ENCODE measurements around the gene CACFD1. TPM values are rescaled to one million over a fixed set of nuclear protein-coding genes. Genes with fewer than 3 reads are reported as not detected.

CACFD1 gene
- total and polyA plus RNA-seq, 2 experiments from 2014 or later = 5.8 to 18.2 TPM

DNA sequence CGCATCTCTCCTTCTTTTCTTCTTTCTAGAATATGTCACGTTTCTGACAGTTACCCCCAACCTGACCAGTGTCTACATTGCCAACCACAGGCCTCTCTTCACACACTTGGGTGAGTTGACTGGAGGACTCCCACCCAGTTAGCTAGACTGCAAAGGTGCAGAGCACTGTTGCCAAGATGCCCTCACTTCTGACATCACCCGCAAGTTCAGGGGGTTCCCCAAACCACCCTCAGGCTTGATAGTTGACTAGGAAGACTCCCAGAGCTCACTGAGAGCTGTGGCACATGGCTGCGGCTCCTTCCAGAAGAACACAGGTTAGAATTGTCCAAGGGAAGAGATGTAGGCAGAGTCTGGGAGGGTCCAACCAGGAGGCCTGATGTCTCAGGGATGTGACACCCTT is 20.4 kb upstream of the CACFD1 start:
- Histone ChIP-seq H3F3A (replicated peaks; ENCODE audit: low read depth) (no peaks in the 10 kb centered on the region), H3K27me3 (ENCODE audit: insufficient read depth) (no peaks in the 10 kb centered on the region), H3K9me2 (ENCODE audit: insufficient read depth) (no peaks in the 10 kb centered on the region), H2AFZ (no peak overlapping the region), H3K4me2 (no peak overlapping the region), H3K27ac (ENCODE audit: low read depth) (no peak overlapping the region), H3K4me1 (ENCODE audit: insufficient read depth) (no peaks in the 10 kb centered on the region), H3K36me3 (ENCODE audit: insufficient read depth) (no peaks in the 10 kb centered on the region), H4K20me1 (replicated peaks; ENCODE audit: insufficient read depth) (no peaks in the 10 kb centered on the region), H3K79me2 (replicated peaks; ENCODE audit: insufficient read depth) (no peaks in the 10 kb centered on the region), H3K4me3 (no peak overlapping the region)
- no peaks in the 10 kb centered on the region for H3K4me1 Mint-ChIP-seq
- no peaks in the 10 kb centered on the region; the same call in 2 of the 3 replicates for H3K9me3 Mint-ChIP-seq
- peaks cover 6% of the 10 kb centered on the region for H3K27me3 Mint-ChIP-seq (ENCODE audit: insufficient read depth, low read depth, poor library complexity)
- no peak overlapping the region for H3K27ac Mint-ChIP-seq
- H3K4me3 Mint-ChIP-seq = no peak overlapping the region
- DNase-seq (ENCODE audit: low spot score) = no peak
- TF ChIP-seq POLR2AphosphoS5 (IDR thresholded peaks at IDR 0.05; ENCODE audit: low read depth) (no peak), STAT1 (IDR thresholded peaks at IDR 0.05; ENCODE audit: unreplicated experiment) (no peak), REST (IDR thresholded peaks at IDR 0.05; ENCODE audit: unreplicated experiment) (no peak), EZH2 (IDR thresholded peaks at IDR 0.05; ENCODE audit: low read depth, unreplicated experiment) (no peak), NANOG (IDR thresholded peaks at IDR 0.05; ENCODE audit: borderline replicate concordance) (no peak), ZNF114 (CRISPR knock-in tag; IDR thresholded peaks at IDR 0.05) (no peak), EZH2phosphoT487 (IDR thresholded peaks at IDR 0.05; ENCODE audit: unreplicated experiment) (no peak), ZNF331 (CRISPR knock-in tag; IDR thresholded peaks at IDR 0.05; ENCODE audit: low read depth) (no peak)
- TF ChIP-seq, protein P1, sequence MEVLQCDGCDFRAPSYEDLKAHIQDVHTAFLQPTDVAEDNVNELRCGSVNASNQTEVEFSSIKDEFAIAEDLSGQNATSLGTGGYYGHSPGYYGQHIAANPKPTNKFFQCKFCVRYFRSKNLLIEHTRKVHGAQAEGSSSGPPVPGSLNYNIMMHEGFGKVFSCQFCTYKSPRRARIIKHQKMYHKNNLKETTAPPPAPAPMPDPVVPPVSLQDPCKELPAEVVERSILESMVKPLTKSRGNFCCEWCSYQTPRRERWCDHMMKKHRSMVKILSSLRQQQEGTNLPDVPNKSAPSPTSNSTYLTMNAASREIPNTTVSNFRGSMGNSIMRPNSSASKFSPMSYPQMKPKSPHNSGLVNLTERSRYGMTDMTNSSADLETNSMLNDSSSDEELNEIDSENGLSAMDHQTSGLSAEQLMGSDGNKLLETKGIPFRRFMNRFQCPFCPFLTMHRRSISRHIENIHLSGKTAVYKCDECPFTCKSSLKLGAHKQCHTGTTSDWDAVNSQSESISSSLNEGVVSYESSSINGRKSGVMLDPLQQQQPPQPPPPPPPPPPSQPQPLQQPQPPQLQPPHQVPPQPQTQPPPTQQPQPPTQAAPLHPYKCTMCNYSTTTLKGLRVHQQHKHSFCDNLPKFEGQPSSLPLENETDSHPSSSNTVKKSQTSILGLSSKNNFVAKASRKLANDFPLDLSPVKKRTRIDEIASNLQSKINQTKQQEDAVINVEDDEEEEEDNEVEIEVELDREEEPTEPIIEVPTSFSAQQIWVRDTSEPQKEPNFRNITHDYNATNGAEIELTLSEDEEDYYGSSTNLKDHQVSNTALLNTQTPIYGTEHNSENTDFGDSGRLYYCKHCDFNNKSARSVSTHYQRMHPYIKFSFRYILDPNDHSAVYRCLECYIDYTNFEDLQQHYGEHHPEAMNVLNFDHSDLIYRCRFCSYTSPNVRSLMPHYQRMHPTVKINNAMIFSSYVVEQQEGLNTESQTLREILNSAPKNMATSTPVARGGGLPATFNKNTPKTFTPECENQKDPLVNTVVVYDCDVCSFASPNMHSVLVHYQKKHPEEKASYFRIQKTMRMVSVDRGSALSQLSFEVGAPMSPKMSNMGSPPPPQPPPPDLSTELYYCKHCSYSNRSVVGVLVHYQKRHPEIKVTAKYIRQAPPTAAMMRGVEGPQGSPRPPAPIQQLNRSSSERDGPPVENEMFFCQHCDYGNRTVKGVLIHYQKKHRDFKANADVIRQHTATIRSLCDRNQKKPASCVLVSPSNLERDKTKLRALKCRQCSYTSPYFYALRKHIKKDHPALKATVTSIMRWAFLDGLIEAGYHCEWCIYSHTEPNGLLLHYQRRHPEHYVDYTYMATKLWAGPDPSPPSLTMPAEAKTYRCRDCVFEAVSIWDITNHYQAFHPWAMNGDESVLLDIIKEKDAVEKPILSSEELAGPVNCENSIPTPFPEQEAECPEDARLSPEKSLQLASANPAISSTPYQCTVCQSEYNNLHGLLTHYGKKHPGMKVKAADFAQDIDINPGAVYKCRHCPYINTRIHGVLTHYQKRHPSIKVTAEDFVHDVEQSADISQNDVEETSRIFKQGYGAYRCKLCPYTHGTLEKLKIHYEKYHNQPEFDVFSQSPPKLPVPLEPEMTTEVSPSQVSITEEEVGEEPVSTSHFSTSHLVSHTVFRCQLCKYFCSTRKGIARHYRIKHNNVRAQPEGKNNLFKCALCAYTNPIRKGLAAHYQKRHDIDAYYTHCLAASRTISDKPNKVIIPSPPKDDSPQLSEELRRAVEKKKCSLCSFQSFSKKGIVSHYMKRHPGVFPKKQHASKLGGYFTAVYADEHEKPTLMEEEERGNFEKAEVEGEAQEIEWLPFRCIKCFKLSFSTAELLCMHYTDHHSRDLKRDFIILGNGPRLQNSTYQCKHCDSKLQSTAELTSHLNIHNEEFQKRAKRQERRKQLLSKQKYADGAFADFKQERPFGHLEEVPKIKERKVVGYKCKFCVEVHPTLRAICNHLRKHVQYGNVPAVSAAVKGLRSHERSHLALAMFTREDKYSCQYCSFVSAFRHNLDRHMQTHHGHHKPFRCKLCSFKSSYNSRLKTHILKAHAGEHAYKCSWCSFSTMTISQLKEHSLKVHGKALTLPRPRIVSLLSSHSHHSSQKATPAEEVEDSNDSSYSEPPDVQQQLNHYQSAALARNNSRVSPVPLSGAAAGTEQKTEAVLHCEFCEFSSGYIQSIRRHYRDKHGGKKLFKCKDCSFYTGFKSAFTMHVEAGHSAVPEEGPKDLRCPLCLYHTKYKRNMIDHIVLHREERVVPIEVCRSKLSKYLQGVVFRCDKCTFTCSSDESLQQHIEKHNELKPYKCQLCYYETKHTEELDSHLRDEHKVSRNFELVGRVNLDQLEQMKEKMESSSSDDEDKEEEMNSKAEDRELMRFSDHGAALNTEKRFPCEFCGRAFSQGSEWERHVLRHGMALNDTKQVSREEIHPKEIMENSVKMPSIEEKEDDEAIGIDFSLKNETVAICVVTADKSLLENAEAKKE (CRISPR knock-in tag; IDR thresholded peaks at IDR 0.05) = no peak
- TF ChIP-seq, protein P2, sequence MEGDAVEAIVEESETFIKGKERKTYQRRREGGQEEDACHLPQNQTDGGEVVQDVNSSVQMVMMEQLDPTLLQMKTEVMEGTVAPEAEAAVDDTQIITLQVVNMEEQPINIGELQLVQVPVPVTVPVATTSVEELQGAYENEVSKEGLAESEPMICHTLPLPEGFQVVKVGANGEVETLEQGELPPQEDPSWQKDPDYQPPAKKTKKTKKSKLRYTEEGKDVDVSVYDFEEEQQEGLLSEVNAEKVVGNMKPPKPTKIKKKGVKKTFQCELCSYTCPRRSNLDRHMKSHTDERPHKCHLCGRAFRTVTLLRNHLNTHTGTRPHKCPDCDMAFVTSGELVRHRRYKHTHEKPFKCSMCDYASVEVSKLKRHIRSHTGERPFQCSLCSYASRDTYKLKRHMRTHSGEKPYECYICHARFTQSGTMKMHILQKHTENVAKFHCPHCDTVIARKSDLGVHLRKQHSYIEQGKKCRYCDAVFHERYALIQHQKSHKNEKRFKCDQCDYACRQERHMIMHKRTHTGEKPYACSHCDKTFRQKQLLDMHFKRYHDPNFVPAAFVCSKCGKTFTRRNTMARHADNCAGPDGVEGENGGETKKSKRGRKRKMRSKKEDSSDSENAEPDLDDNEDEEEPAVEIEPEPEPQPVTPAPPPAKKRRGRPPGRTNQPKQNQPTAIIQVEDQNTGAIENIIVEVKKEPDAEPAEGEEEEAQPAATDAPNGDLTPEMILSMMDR (conservative IDR thresholded peaks at IDR 0.05; ENCODE audit: low read depth in 2 of 2) = no peak
- TF ChIP-seq, protein P3, sequence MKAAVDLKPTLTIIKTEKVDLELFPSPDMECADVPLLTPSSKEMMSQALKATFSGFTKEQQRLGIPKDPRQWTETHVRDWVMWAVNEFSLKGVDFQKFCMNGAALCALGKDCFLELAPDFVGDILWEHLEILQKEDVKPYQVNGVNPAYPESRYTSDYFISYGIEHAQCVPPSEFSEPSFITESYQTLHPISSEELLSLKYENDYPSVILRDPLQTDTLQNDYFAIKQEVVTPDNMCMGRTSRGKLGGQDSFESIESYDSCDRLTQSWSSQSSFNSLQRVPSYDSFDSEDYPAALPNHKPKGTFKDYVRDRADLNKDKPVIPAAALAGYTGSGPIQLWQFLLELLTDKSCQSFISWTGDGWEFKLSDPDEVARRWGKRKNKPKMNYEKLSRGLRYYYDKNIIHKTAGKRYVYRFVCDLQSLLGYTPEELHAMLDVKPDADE (IDR thresholded peaks at IDR 0.05) = no peak
- ATAC-seq = no peak
- no peaks in the 10 kb centered on the region for H3K36me3 Mint-ChIP-seq (ENCODE audit: low read depth)

Measured in GM23338 (cell line).